Urinary bladder (tissue), 4 donors: ENCODE measurements around the gene ZNF32. TPM values are rescaled to one million over a fixed set of nuclear protein-coding genes. Genes with fewer than 3 reads are reported as not detected.

Source experiments
- DNase-seq: peaks from one replicate; pipeline ENCODE4 v3.0.0-alpha.2; 2015; ENCODE audit errors: extremely low spot score
- H3K27ac ChIP-seq: one replicate; pipeline ENCODE4 v1.5.1; 2013; ENCODE audit warnings: low read depth, mild to moderate bottlenecking, moderate library complexity
- H3K36me3 ChIP-seq: one replicate; pipeline ENCODE4 v1.6.1; 2013; ENCODE audit warnings: mild to moderate bottlenecking, moderate library complexity; ENCODE audit not compliant: insufficient read depth
- H3K4me1 ChIP-seq: one replicate; pipeline ENCODE4 v1.6.1; 2013; ENCODE audit warnings: mild to moderate bottlenecking, moderate library complexity; ENCODE audit not compliant: insufficient read depth
- H3K4me3 ChIP-seq: one replicate; pipeline ENCODE4 v1.5.1; 2013; ENCODE audit warnings: low read depth, low read length
- WGBS: extraction: QIAGEN DNeasy Blood & Tissue Kit; methylation state at CpG from one replicate; pipeline ENCODE4 v1.1.7; 2013; 5-methylcytosine and 5-hydroxymethylcytosine counted together
- polyA plus RNA-seq: library from polyadenylated mRNA; stranded (reverse); fragments of 200-250 nt; gene quantifications from one replicate; pipeline ENCODE4 v1.2.3, GENCODE V29; 2013
- total RNA-seq: library from RNA; depleted of rRNA; stranded (reverse); fragments of >200 nt; gene quantifications from one replicate; pipeline ENCODE4 v1.2.3, GENCODE V29; 2014
- donor health status: healthy with polysubstance abuse.
- donor health status: healthy.

The ZNF32 gene
- total and polyA plus RNA-seq, 2 donors, result 37.7 to 50.9 TPM

DNA sequence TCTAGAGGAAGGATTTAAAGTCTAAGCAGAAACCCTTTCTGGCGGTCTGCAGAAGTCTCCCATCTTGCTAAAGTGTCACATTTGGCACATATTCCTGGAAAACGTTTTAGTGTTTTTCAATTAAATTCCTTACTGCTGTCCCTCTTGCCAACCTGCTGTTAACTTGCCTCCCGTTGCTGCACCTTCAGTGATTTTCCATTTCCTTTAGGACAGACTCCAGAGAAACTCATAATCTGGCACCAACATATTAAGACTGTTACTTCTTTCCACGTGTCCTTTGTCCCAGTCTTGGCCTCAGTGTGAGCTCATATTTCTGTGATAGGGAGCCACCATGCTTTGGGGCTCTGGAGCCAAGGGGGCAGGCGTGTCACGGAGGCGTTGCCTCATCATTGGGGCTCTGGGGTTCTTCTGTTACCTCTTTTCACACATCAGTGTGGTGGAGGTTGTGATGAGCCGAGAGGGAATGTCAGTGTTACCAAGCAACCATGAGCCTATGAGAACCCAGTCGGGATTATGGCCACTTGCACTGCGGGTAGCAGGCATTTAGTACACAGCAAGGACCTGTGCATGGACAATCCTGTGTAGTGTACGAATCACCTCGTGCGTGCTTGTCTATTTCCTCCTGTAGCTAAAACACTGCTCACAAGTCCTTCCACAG is 26.0 kb upstream of the ZNF32 start:
- Histone ChIP-seq H3K4me3 (no peak overlapping the region), H3K36me3 (no peaks in the 10 kb centered on the region), H3K4me1 (no peaks in the 10 kb centered on the region), H3K27ac (no peak overlapping the region)
- 73% methylated on average over 13 of the region's 13 CpGs for WGBS
- no peak for DNase-seq

- no peak overlapping the region for H3K4me3 ChIP-seq
- H3K36me3 ChIP-seq, result no peaks in the 10 kb centered on the region
- H3K27ac ChIP-seq, result no peak overlapping the region
- 88% methylated on average over 7 of the region's 7 CpGs for WGBS
- H3K4me1 ChIP-seq, result no peaks in the 10 kb centered on the region
- no peak for DNase-seq
Observed at GRCh38 chr10:43673471-43673870, 24.8 kb upstream of the ZNF32 start.

DNA sequence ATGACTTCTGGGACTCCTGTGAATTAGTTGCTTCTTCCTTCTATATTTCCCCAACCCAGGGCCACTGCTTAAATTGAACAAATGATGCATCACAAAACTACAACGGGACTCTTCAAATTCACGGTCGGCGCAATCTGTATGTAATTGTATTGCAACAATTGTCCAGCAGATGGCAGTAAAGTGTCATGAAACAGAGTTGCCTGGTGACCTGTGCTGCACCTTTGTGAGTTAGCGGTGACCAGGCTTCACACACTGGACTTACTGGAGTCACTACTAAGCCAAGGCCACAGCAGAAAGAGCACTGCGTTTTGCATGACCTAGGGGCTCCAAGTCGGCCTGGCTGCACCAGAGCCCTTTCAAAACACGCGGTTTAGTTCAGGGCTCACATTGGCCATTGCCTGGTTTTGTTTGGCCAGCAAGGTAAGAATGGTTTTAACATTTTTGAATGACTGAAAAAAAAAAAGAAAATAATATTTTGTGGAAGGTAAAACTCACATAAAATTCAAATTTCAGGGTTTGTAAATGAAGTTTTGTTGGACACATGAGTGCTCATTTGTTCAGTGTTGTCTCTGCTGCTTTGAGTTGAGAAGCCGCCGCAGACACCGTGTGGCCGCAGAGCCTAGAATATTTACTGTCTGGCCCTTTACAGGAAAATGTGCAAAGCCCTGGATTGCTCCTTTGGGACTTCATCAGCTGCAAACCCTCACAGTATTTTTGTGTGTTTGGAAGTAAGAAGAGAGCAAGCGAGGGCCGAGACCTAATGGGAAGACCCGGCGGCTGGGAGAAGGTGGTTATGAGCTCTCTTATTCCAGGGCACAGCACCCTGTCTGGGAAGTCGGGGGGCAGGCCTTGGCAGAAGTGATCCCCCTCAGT is 23.2 kb upstream of the ZNF32 start:
- H3K4me1 ChIP-seq, result no peaks in the 10 kb centered on the region
- DNase-seq, result peak; percentile 35
- no peak overlapping the region for H3K4me3 ChIP-seq
- no peak overlapping the region for H3K27ac ChIP-seq
- 49% methylated on average over 18 of the region's 18 CpGs for WGBS
- no peaks in the 10 kb centered on the region for H3K36me3 ChIP-seq

DNA sequence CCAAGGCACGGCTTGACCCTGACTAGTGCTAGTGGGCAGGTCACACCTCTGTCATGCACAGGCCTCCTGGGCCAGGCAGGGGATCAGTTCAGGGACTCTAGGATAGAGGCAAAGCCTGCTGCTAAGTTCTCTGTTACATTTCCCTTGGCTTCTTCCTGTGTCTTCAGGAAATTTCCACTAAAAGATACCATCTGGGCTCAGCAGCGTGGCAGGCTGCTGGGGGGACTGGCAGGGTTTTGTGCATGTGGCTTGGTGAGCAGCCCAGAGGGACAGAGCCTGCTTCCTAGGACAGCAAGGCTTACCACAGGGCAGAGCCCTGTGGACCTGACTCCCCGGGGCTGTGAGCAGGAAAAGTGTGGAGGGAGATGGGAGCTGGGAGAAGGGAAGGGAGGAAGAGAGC is 20.7 kb upstream of the ZNF32 start:
- Histone ChIP-seq H3K36me3 (no peaks in the 10 kb centered on the region), H3K4me3 (no peak overlapping the region), H3K4me1 (no peaks in the 10 kb centered on the region), H3K27ac (no peak overlapping the region)
- no peak for DNase-seq
- 88% methylated on average over 3 of the region's 3 CpGs for WGBS

GRCh38 chr10:43667761-43668386 is 19.2 kb upstream of the ZNF32 start:
- peak overlapping the region; percentile 28 for H3K4me3 ChIP-seq
- WGBS, result 78% methylated on average over 36 of the region's 36 CpGs
- H3K36me3 ChIP-seq, result no peaks in the 10 kb centered on the region
- H3K4me1 ChIP-seq, result no peaks in the 10 kb centered on the region
- DNase-seq, result no peak
- H3K27ac ChIP-seq, result no peak overlapping the region

GRCh38 chr10:43667317-43667731 is 18.6 kb upstream of the ZNF32 start:
- peak overlapping the region; percentile 28 for H3K4me3 ChIP-seq
- no peak for DNase-seq

DNA sequence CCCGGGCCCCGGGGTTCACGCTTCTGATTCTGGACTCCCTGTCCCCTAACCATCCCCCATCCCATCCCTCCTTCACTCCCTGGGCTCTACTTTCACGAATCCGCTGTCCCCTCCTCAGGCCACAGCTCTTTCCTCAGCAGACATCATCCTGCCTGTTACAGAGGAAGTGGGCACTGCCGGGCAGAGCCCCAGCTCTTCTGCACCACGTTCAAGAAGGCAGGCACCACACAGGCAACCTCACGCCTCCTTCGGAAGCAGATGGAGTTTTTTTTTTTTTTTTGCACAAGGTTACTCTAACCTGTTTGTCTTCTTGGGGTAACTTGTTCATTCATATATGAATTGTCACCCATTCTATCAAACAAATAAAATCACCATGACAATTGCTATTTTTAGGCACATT is 17.9 kb upstream of the ZNF32 start:
- DNase-seq, result no peak
- H3K4me3 ChIP-seq, result no peak overlapping the region
- no peaks in the 10 kb centered on the region for H3K36me3 ChIP-seq
- H3K27ac ChIP-seq, result no peak overlapping the region
- no peaks in the 10 kb centered on the region for H3K4me1 ChIP-seq
- WGBS, result 86% methylated on average over 9 of the region's 9 CpGs

More at GRCh38 chr10:43667317-43667731, 18.6 kb upstream of the ZNF32 start:
- Histone ChIP-seq H3K27ac (no peak overlapping the region), H3K4me1 (no peaks in the 10 kb centered on the region), H3K36me3 (no peaks in the 10 kb centered on the region)
- WGBS, result 4% methylated on average over 35 of the region's 35 CpGs

DNA sequence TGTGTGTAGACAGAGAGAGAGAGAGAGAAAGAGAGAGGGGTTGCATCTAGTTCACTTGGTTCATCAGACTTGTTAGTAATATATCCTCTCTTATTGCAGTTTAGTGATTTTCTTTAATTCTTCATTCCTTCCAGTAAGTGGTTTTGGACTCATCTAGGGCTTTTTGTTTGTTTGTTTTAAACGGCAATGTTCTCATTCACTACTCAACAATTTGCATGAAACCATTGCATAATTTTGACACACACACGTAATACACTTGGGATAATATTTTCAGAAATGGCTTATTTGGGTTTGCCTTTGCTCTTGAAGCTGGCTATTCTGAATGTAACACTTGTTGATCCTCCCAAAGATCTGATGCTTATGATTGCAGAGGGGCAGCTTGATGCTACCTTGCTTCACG is 16.4 kb upstream of the ZNF32 start:
- WGBS, result 48% methylated on average over 3 of the region's 3 CpGs
- no peak overlapping the region for H3K4me3 ChIP-seq
- no peaks in the 10 kb centered on the region for H3K36me3 ChIP-seq
- no peak for DNase-seq
- H3K27ac ChIP-seq, result no peak overlapping the region
- H3K4me1 ChIP-seq, result no peaks in the 10 kb centered on the region

DNA sequence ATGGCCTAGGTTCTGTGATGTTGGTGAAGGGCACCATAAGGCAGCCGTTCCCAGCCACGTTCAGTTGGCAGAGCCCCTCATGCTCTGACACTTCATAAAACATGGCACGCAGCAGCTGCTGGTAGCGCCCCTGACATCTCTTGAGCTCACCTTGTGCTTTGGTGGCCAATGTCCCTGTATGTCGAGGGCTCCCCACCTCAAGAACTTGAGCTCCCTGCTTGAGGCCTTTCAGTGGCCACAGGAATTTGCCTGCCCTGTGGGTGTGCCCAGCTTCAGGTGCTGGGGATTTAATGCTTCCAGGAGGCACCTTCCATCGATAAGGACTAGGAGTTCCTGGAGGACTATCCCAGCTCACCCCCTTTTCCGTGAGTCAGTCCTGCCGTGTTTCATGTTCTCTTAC is 9.5 kb upstream of the ZNF32 start:
- WGBS, result 80% methylated on average over 8 of the region's 8 CpGs
- no peak for DNase-seq
- H3K4me1 ChIP-seq, result no peaks in the 10 kb centered on the region
- no peaks in the 10 kb centered on the region for H3K36me3 ChIP-seq
- no peak overlapping the region for H3K27ac ChIP-seq
- H3K4me3 ChIP-seq, result no peak overlapping the region

DNA sequence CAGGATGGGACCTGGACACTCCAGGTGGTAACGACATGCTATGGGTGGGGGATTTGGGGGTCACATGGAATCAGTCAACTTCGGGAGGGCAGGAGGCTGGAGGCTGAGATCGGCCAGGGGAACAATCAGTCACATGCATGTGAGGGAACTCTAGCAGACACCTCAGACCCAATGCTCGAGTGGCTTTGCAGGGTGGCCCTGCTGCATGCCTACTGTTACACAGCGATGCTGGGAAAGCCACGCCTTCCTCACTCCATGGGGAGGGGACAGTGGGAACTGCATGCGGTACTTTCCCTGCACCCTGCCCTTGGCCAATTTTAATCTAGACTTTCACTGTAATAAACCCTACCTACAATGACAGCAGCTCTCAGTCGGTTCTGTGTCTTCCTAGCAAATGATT is 6.6 kb upstream of the ZNF32 start:
- DNase-seq, result no peak
- Histone ChIP-seq H3K4me1 (no peaks in the 10 kb centered on the region), H3K27ac (no peak overlapping the region), H3K36me3 (no peaks in the 10 kb centered on the region), H3K4me3 (no peak overlapping the region)
- WGBS, result 82% methylated on average over 8 of the region's 8 CpGs

DNA sequence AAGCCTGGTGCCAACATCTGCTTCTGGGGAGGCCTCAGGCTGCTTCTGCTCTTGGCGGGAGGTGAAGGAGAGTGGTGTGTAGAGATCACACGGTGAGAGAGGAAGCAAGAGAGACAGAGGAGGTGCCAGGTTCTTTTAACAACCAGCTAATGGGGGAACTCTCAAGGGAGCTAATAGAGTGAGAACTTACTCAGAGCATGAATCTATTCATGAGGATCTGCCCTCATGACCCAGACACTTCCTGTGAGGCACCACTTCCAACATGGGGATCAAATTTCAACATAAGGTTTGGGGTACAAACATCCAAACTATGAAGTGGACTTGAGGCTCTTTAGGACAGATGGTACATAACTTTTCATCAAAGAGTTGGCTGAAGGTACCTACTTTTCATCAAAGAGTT is 5.1 kb upstream of the ZNF32 start:
- no peak overlapping the region for H3K4me3 ChIP-seq
- WGBS, result 52% methylated on average over 2 of the region's 2 CpGs
- no peak overlapping the region for H3K27ac ChIP-seq
- no peak for DNase-seq
- no peaks in the 10 kb centered on the region for H3K36me3 ChIP-seq
- no peaks in the 10 kb centered on the region for H3K4me1 ChIP-seq

DNA sequence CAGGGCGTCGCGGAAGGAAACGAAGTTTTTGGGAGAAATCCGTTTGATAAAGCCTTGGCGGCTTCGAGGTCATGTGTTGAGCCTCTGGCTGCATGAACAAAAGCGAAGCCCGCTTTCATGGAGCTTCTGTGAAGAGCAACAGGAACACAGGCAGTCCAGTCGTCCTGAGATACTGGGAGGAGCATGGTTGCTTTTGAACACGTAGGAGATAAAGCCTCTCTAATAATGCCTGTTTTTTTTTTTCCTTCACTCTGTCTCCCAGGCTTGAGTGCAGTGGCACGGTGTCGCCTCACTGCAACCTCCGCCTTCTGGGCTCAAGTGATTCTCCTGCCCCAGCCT is 473 bp upstream of the ZNF32 start:
- no peak for DNase-seq
- H3K27ac ChIP-seq, result no peak overlapping the region
- H3K4me3 ChIP-seq, result peak overlapping the region; percentile 76
- WGBS, result 24% methylated on average over 14 of the region's 14 CpGs
- H3K4me1 ChIP-seq, result no peaks in the 10 kb centered on the region
- peaks cover 11% of the 10 kb centered on the region for H3K36me3 ChIP-seq

DNA sequence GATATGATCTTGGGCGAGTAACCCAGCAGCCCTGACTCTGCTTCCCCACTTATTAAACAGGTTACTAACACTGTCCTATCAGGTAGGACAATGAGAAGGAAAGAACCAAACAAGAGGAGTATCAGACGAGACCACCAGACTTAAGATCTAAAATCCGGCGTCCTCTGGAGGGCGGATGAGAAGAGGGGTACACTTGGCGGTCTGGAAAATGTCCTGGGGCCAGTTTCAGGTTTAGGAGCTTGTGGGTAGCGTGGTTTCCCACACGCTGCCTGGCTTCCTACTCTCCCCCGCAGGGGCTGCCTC is 635 bp downstream of the ZNF32 start:
- Histone ChIP-seq H3K27ac (no peak overlapping the region), H3K4me1 (no peaks in the 10 kb centered on the region), H3K36me3 (peaks cover 14% of the 10 kb centered on the region), H3K4me3 (peak overlapping the region; percentile 76)
- 40% methylated on average over 9 of the region's 9 CpGs for WGBS
- DNase-seq, result no peak

DNA sequence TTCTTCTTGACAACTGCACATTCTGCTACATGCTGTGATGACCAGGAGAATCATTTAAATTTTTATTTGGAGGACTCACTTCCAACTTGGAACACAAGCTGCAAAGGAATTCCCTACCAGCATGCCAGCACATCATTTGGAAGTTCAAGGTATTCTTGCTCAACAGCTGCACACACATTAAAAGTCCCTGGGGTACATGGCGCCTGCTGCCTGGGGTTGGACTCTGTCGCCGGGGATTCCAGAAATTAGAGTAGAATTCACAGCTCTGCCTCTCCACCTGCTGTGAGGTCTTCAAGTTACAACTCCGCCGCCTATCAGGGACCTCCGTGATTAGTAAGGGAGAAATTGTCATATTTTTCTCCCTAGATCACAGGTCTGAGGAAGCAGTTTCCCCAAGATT is 1.1 kb downstream of the ZNF32 start:
- H3K36me3 ChIP-seq, result peaks cover 14% of the 10 kb centered on the region
- peak overlapping the region; percentile 76 for H3K4me3 ChIP-seq
- WGBS, result 96% methylated on average over 6 of the region's 6 CpGs
- no peaks in the 10 kb centered on the region for H3K4me1 ChIP-seq
- DNase-seq, result no peak
- no peak overlapping the region for H3K27ac ChIP-seq
